Neural crest cell (in vitro differentiated cells): ENCODE data around the gene TARBP2. TPM values are rescaled to one million over a fixed set of nuclear protein-coding genes. Genes with fewer than 3 reads are reported as not detected.
A peak's percentile ranks its signal among the peaks of the same experiment; 100 is the strongest.

ENCODE experiments used
- DNase-seq: peaks from one replicate; pipeline ENCODE4 v3.0.0; 2021; ENCODE audit warnings: low read depth, mixed read lengths, low spot score
- H3K27ac Mint-ChIP-seq: one replicate; pipeline ENCODE4 v1.8.0; 2021; ENCODE audit warnings: mild to moderate bottlenecking, mixed read lengths; ENCODE audit not compliant: unreplicated experiment
- H3K27me3 Mint-ChIP-seq: 2 replicates; pipeline ENCODE4 v1.8.0; 2021; ENCODE audit warnings: low read depth, mild to moderate bottlenecking, mixed read lengths
- H3K36me3 Mint-ChIP-seq: 2 replicates; pipeline ENCODE4 v1.8.0; 2021; ENCODE audit warnings: low read depth, mild to moderate bottlenecking, mixed read lengths
- H3K4me1 Mint-ChIP-seq: 2 replicates; pipeline ENCODE4 v1.8.0; 2021; ENCODE audit warnings: mixed read lengths
- H3K4me3 Mint-ChIP-seq: one replicate; pipeline ENCODE4 v1.8.0; 2021; ENCODE audit warnings: mild to moderate bottlenecking, mixed read lengths
- H3K9me3 Mint-ChIP-seq: 2 replicates; pipeline ENCODE4 v1.8.0; 2021; ENCODE audit warnings: mixed read lengths
- long read RNA-seq: library from polyadenylated mRNA; unstranded; transcript quantifications from one replicate; pipeline ENCODE4 v2.0.0, GENCODE V29; 2020
- total RNA-seq: library from RNA; stranded (reverse); gene quantifications from 2 replicates; pipeline ENCODE4 v1.2.1, GENCODE V29; 2021
- TF ChIP-seq, protein P1 (sequence below): fragments of 200-600 bp; sonication (generic); conservative IDR thresholded peaks from 2 replicates; pipeline ENCODE4 v1.5.0; 2021; ENCODE audit warnings: antibody characterized with exemption, mild to moderate bottlenecking

TARBP2 gene, protein sequence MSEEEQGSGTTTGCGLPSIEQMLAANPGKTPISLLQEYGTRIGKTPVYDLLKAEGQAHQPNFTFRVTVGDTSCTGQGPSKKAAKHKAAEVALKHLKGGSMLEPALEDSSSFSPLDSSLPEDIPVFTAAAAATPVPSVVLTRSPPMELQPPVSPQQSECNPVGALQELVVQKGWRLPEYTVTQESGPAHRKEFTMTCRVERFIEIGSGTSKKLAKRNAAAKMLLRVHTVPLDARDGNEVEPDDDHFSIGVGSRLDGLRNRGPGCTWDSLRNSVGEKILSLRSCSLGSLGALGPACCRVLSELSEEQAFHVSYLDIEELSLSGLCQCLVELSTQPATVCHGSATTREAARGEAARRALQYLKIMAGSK
- 66.6 and 73.1 TPM in 2 replicates for total RNA-seq
- long read RNA-seq, transcript TARBP2-202 (9 exons, 1,402 nt) = minor isoform, 5 of 33 reads
- long read RNA-seq, transcript TARBP2-201 (9 exons, 1,867 nt) = major isoform, 13 of 33 reads
- long read RNA-seq, partial matches to known transcripts = 3 of 33 reads
- long read RNA-seq, other reads (novel, unspliced or antisense) = 10 of 33 reads

DNA sequence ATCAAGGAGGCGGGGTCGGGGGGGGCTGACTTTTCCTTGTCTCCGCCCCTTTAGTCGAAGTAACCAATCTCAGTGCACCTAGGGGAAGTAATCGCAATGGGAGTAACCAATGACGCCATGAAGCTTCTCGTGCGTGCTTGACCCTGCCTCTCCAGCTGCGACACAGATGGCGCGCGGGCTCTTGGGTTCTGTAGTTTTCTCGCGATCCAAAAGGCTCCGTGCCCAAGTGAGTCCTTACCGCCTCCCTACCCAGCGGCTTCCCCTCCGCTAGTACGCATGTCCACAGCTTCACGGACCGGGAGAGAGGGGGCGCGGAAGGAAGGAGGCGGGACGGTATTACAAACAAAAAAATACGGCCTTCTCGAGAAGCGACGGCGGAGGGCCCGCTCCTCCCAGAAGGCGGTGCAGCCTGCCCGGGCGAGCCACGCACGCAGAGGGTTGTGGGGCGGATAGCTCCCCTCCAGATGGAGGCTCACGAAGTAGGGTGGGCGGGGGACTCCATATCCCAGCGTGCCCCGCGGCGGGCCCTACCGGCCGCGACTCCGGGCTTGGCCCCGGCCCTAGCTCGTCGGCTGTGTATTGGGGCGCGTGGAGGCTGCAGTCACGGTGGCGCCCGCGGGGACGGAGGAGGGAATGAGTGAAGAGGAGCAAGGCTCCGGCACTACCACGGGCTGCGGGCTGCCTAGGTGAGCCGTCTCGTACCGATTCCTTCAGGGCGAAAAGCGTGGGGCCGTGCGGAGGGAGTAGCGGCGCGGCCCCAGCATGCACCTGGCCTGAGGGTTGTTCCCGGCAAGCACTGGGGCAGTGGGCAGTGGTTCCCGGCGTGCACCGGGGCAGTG is at the start of gene TARBP2:
TSS of gene TARBP2 (plus strand) at position 508 of the 839 bp plus-strand sequence. CDS start at position 634, 126 bp downstream.
- TF ChIP-seq, protein P1, sequence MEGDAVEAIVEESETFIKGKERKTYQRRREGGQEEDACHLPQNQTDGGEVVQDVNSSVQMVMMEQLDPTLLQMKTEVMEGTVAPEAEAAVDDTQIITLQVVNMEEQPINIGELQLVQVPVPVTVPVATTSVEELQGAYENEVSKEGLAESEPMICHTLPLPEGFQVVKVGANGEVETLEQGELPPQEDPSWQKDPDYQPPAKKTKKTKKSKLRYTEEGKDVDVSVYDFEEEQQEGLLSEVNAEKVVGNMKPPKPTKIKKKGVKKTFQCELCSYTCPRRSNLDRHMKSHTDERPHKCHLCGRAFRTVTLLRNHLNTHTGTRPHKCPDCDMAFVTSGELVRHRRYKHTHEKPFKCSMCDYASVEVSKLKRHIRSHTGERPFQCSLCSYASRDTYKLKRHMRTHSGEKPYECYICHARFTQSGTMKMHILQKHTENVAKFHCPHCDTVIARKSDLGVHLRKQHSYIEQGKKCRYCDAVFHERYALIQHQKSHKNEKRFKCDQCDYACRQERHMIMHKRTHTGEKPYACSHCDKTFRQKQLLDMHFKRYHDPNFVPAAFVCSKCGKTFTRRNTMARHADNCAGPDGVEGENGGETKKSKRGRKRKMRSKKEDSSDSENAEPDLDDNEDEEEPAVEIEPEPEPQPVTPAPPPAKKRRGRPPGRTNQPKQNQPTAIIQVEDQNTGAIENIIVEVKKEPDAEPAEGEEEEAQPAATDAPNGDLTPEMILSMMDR = no peak
- H3K9me3 Mint-ChIP-seq = no peaks in the 10 kb centered on the region
- no peaks in the 10 kb centered on the region for H3K36me3 Mint-ChIP-seq

DNA sequence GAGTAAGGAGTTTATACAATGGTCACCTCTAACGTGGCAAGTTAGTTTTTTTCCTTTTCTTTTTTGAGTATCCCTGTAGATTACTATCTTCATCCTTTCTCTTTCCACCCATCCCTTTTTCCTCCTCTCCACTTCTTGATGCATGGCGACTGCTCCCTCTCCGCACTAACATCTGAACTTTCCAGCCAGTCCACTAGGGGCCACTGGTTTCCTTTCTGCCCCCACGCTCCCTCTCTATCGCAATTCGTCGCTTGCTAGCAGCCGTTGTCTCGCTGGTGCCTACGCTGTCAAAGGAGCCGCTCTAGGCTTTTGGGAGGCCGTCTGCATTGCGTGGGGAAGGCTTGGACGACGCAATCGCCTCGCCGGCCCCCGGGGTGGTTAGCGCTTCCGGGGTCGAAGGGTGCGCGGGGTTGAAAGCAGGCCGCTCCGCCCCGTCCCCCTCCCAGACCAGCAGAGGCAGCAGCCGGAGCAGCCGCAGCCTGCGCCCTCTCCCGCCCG is 49.4 kb upstream of the TARBP2 start, which contains the start of gene PCBP2:
TSS of gene PCBP2 (plus strand) at position 442 of the 498 bp plus-strand sequence. CDS start 2,699 bp downstream, outside the sequence.
- Mint-ChIP-seq H3K27me3 (no peaks in the 10 kb centered on the region), H3K36me3 (peaks cover 21% of the 10 kb centered on the region), H3K27ac (peak within 1 kb of the TSS; percentile 100)

More for the DNA sequence above, at the start of gene TARBP2:
- Mint-ChIP-seq H3K27me3 (peaks cover 2% of the 10 kb centered on the region), H3K4me3 (peak within 1 kb of the TSS; percentile 98), H3K4me1 (peaks cover 47% of the 10 kb centered on the region), H3K27ac (peak within 1 kb of the TSS; percentile 99)
- peak; percentile 96 for DNase-seq

DNA sequence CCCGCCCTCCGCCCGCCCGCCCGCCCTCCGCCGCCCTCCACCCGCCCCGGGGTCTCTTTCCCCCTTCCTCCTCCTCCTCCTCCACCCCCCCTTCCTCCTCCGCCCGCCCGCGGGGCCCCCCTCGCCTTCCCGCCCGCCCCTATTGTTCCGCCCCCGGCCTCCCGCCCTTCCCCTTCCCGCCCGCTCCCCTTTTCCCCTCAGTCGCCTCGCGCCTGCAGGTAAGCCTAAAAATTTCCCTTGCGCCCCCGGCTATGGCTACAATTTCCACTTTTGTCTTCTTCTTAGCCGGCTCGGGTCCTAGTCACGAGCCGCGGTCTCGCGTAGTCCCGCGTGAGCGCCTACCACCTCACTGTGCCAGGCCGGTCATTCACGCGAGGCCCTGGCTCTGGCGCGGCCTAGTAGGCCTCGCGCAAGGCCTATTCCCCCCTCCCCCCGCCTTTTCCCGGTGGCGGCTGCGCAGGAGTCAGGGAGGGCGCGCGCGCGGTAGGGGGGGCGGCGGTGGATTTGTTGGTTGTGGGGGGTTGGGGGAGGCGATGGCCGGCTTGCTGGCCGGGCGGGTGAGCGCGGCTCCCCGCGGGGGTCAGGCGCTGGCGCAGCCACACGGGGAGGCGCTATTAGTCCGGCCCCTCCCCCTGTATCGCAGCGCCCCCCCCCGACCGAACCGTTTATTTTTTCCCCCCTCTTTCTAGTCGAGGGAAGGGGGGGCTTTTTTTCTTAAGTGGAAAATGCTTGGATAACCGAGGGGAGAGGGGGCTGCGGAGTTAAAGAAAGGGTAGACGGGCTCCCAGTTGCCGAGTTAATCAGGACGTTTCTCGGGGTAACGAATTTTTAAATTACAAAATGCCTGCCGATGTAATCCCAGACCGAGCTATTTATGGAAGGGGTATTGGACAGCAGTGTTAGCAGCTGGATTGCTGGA is 48.7 kb upstream of the TARBP2 start:
- peak overlapping the region; percentile 99 for H3K4me3 Mint-ChIP-seq
- peaks cover 22% of the 10 kb centered on the region for H3K36me3 Mint-ChIP-seq
- peaks cover 24% of the 10 kb centered on the region for H3K4me1 Mint-ChIP-seq
- peak; percentile 80 for DNase-seq
- H3K27ac Mint-ChIP-seq = peak overlapping the region; percentile 100
- H3K9me3 Mint-ChIP-seq = no peaks in the 10 kb centered on the region
- H3K27me3 Mint-ChIP-seq = no peaks in the 10 kb centered on the region
- TF ChIP-seq, protein P1 = no peak

More for the DNA sequence above, 49.4 kb upstream of the TARBP2 start, which contains the start of gene PCBP2:
- Mint-ChIP-seq H3K4me3 (peak within 1 kb of the TSS; percentile 99), H3K9me3 (no peaks in the 10 kb centered on the region), H3K4me1 (peaks cover 24% of the 10 kb centered on the region)
- DNase-seq = peak; percentile 96
- TF ChIP-seq, protein P1 = peak; percentile 86

DNA sequence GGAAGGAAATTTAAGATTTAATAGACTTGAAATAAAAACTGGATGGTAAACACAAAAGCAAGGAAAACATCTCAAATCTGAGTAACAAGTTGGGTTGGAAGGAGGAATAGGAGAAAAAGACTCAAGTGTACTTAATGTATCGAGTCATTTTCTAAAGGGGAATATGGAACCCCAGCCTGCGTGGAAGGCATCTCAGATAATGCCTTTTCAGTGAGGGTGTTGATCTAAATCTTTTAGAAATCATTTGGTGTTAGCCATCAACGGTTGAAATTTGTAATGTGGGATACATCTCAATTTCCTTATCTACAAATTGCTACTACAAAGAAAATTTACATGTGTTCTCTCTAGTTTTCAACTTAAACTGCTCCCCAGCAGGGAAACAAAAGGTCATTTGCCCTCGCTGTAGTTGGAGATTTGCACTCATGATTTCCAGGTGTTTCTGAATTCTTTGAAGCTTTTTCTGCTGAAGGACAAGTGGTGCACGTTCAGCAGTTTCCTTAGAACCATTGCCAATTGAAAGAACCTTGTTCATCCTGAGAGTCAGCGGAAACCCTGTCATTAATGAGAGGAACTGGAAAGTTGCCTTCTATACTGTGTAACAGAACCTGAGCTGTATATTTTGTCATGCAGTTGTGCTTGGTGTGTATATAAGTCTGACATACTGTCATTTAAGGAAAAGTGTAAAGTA is 47.0 kb upstream of the TARBP2 start:
- Mint-ChIP-seq H3K36me3 (peaks cover 28% of the 10 kb centered on the region), H3K4me1 (peaks cover 26% of the 10 kb centered on the region), H3K27me3 (no peaks in the 10 kb centered on the region), H3K27ac (no peak overlapping the region), H3K9me3 (no peaks in the 10 kb centered on the region), H3K4me3 (peak overlapping the region; percentile 99)
- TF ChIP-seq, protein P1 = no peak
- no peak for DNase-seq
